GM19395 (cell line): Measurements from ENCODE around the gene CACNA1I.
A peak's percentile ranks its signal among the peaks of the same experiment; 100 is the strongest.
"Not testable (repeated sequence)": the region's sequence is repeated elsewhere in the genome, so short reads cannot be mapped to it uniquely, and the experiment has no call there.

Experiments
- ATAC-seq: cut with Tn5 transposase; IDR thresholded peaks from one replicate; pipeline ENCODE4 v1.9.1; 2021; ENCODE audit warnings: mild to moderate bottlenecking, moderate library complexity; ENCODE audit not compliant: unreplicated experiment

CACNA1I gene

DNA sequence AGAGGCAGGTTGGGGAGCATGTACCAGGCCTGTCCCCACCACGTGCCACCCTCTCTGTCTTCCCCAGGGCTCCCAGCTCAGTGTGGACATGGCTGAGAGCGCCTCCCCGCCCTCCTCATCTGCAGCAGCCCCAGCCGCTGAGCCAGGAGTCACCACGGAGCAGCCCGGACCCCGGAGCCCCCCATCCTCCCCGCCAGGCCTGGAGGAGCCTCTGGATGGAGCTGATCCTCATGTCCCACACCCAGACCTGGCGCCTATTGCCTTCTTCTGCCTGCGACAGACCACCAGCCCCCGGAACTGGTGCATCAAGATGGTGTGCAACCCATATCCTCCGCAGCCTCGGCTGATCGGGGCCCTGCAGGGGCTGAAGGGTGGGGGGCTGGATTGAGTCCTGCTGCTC is at the start of gene CACNA1I:
Gene CACNA1I, plus strand, starts transcription at position 89 of the 400 bp plus-strand sequence. Its CDS starts 0 bp downstream, at position 89.
- no peak for ATAC-seq

- not testable (repeated sequence) for ATAC-seq
These were observed 49.3 kb upstream of the CACNA1I start for GRCh38 chr22:39521106-39521885.

- ATAC-seq: not testable (repeated sequence)
These were observed 48.5 kb upstream of the CACNA1I start for GRCh38 chr22:39522091-39522490.

GRCh38 chr22:39522567-39523300 is 47.8 kb upstream of the CACNA1I start:
- ATAC-seq: no peak

DNA sequence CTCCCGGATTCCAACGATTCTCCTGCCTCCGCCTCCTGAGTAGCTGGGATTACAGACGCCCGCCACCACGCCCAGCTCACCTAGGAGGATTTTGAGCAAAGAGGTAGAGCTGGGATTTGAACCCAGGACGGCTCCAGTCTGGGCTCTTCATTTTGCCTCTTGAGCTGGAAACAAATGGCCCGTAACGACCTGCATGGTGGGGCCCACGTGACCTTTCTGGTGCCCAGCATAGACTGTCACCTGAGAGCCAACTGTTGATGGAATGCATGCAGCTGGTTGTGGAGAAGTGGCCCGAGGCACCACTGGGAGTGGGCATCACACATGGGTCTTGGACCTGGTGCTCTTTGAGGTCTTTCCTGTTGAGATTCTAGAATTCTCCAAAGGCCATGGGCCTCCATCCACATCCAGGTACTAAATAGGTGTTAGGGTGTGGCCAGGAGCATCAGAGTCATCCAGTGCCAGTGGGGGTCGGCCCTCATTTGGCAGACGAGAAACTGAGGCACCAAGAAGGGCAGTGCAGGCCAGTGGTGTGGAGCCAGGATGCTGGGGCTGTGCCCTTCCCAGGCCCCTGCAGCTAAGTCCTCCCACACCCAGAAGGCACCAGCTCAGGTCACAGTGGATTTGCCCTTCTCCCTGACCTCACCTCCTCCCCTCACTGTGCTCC is 46.3 kb upstream of the CACNA1I start:
- ATAC-seq: no peak

DNA sequence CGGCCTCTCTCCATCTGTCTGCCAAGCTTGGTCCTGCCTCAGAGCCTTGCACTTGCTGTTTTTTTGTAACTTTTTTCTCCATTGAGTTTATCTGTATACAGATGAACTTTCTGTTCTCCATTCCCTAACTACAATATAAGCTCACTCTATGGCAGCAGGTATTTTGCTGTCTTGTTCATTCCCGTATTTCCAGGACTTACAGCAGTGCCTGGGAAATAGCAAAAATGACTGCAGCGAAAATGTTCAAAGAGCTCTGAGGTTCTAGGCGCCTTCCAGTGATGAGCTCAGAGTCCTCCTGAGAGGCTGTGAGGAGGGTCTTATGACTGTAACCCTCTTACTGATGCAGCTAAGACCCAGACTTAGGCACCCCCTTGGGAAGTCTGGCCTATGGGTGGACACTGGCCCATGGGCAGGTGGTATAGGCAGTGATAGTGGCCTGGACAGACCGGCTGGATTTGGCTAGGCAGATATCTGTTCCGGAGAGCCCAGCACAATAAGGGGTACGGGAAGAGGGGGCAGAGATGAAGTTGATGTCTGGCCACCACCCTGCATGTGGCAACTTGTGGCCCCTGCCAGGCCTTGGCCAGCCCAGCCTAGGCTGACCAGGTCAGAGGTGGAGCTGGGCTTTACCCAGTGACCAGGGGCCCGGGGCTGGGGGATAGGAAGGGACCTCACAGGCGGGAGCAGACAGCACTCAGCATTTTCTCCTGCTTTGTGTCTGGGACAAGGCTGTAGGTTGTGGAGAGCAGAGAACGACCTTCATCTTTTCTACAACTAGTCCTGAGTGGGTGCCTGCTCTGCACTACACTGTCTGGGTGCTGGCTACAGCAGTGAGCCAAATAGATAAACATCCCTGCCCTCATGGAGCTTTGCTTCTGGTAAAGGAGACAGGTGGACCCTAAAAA is 45.5 kb upstream of the CACNA1I start:
- no peak for ATAC-seq

DNA sequence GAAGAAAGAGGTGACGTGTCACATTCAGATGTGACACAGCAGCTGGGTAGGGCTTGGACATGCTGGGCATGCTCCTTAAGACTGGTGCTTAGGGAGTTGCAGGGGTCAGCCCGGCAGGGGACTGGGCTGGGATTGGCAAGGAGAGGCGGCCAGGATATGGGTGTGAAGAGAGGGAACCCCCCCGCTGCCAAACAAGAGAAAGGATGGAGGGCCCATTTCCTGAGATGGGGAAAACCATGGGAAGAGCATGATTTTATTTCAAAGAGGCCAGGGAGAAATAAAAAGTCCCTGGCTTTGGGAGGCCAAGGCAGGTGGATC is 44.9 kb upstream of the CACNA1I start:
- no peak for ATAC-seq

DNA sequence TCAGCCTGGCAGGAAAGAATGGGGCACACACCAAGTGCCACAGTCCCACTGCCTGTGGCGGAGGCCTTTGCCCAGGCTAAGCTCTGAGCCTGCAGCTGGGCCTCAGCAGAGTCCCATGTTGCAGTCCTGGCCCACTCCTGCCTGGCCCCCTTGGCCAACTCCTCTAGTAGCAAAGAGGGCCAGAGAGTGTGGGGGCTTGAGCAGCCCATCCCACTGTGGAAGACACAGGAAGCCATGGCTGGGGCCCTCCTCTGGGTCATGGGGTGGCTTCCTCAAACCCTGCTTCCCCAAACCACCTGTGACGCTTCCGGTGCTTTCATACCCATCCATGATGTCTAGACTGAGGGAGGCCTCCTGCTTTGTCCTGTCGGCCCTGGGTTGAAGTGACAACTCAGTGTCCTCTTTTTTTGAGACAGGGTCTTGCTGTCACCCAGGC is 43.8 kb upstream of the CACNA1I start:
- no peak for ATAC-seq

- no peak for ATAC-seq
These were observed 43.0 kb upstream of the CACNA1I start for GRCh38 chr22:39527481-39527961.

DNA sequence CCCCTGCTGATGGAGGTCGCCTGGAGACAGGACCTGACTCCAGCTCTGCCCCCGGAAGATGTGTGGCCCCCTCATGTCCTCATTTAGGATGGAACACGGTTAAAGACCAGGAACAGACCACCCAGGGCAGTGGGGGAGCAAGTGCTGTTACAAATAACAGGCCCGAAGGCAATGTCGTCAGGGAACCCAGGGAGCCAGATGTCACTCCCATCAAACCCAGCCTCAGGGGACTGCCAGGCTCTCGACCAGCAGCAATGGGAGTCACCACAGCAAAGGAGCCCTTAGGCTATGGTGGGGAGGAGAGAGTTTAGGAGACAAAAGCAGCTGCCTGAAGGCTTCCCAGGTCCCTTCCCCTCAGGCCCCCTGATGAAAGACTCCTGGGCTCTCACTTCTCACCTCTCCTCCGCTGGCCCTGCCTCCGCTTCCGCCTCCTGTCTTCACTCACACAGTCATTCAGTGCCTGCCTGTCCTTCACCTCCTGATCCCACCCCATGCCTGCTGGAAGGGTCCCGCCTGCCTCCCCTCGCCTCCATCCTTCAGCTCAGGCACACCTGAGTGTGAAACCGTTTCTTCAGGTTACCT is 42.4 kb upstream of the CACNA1I start:
- ATAC-seq: no peak

GRCh38 chr22:39528681-39529486 is 41.7 kb upstream of the CACNA1I start:
- no peak for ATAC-seq

GRCh38 chr22:39529487-39529851 is 41.1 kb upstream of the CACNA1I start:
- no peak for ATAC-seq

GRCh38 chr22:39530116-39530515 is 40.4 kb upstream of the CACNA1I start:
- no peak for ATAC-seq

DNA sequence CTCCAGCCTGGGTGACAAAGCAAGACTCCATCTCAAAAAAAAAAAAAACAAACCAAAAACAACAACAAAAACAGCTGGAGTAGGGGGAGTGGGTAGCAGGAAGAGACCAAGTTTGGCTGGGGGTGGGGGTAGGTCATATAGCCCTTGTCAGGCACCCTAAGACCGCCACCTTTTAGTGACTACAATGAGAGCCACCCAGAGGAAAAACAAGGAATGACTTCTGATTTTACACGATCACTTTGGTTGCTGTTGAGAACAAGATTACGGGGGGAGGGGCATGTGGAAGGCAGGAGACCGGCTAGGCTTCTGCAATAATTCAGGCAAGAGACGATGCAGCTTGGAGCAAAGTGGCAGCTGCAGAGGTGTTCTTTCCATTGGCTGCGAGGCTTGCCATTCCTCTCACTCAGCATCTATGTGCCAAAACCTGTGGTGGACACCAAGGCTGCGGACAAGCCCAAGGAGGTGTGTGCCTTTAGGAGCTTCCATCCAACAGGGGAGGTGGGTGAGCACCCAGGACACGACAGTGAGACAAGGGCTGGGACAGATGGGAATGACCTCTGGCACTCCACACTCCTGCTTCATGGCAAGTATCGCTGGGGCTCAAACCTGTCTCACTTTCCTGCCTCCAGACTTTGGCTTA is 39.7 kb upstream of the CACNA1I start:
- ATAC-seq: no peak

DNA sequence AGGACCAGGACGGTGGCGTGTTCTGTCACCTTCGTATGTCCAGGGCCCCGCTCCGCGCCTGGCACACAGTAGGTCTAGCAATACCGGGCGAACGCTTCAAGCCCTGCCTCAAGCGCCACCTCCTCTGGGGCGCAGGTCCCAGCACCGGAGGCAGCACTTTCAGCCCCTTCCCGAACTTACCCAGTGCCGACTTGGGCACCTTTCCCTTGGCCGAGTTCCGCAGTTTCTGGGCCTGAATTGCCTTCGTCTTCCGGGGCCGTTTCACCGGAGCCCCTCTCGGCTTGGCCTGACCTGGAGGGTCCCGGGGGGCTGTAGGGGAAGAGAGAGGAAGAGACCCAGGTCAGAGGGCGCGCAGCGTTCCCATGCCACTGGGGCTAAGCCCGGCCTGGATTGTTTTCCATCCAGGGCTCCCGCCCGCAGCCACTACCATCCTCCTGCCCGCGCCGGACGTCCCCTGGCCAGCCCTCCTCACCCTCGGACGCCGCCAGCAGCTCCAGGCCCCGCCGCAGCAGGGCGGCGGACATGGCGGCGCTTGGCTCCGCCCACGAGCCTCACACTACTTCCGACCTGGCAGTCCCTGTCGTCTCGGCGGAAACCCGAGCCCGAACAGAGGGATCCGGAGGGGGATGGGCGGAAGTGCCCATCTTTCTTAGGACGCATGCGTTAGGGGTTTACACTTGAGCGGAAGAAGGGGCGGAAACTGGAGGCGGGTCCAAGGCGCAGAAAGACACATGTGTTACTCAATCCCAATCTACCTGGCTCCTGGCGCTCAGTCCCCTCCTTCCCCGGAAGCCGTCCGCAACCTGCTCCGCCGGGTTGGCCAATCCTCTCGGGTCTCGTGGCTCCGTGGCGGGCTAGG is 38.1 kb upstream of the CACNA1I start, which contains the start of gene RPS19BP1:
Gene RPS19BP1, minus strand, starts transcription at position 534 of the 859 bp plus-strand sequence. Its CDS starts 10 bp downstream, at position 524.
- ATAC-seq: peak; percentile 76

DNA sequence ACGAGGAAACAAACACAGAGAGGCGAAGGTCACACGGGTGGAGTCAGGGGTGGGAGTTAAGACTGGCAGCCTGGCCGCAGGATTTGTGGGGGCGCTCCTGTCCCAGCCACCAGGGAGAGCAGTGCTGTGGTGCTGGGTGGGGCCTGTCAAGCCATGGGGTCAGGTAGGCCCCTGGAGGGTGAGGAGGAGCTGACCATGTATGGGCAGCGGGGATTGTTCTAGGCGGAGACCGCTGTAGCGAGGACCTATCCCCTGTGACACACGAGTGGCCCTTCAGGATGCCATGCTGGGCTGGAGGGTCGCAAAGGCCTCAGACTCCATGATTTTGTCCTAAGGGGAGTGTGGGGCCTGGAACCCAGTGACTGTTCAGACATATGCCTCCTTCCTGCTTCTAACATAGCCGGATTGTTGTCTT is 36.5 kb upstream of the CACNA1I start:
- no peak for ATAC-seq

- no peak for ATAC-seq
These were observed 35.8 kb upstream of the CACNA1I start for GRCh38 chr22:39534591-39535356.
